ENCODE results near the gene PLPPR4. TPM values are rescaled to one million over a fixed set of nuclear protein-coding genes. Genes with fewer than 3 reads are reported as not detected.

Gene PLPPR4
- total RNA-seq (2012; rRNA removed) (6.4 and 7.0 TPM in 2 replicates), polyA plus RNA-seq (2012; rRNA removed) (3.9 and 4.5 TPM in 2 replicates), Bru-seq, nascent RNA (percentile 52 among the genes with signal in this experiment), BruChase-seq, experiment 1, labeled RNA remaining after a 6-hour chase (percentile 49 among the genes with signal in this experiment), BruChase-seq, experiment 2, labeled RNA remaining after a 2-hour chase (percentile 49 among the genes with signal in this experiment)
- 1.6 and 1.7 TPM in 2 replicates for polyA plus RNA-seq (2012; cell fraction: cytosol; rRNA removed)
- 2.9 and 9.0 TPM in 2 replicates for polyA plus RNA-seq (2012; cell fraction: nucleus; rRNA removed; ENCODE audit: low replicate concordance)
- long read RNA-seq, full-length matches to known transcripts: 6 of 11 reads
- long read RNA-seq, partial matches to known transcripts: 1 of 11 reads
- long read RNA-seq, other reads (novel, unspliced or antisense): 4 of 11 reads

- Histone ChIP-seq H3K9me3 (ENCODE audit: control insufficient read depth, insufficient read depth, low read length) (no peaks in the 10 kb centered on the region), H3K9me1 (ENCODE audit: insufficient read depth, low read length) (peaks cover 6% of the 10 kb centered on the region), H2BK15ac (ENCODE audit: low read depth, low read length) (peak within 1 kb of the TSS; percentile 71; the same call in 2 of the 3 replicates), H3K4me3 (ENCODE audit: insufficient read depth, low read depth, low read length) (peak within 1 kb of the TSS; percentile 57), H3K79me1 (ENCODE audit: low read depth in 1 of 2, low read length in 2 of 2) (peaks cover 0 to 24% of the 10 kb centered on the region in 2 experiments; a peak in 2 of 4 replicates), H2BK5ac (ENCODE audit: low read depth, low read length, poor library complexity, severe bottlenecking) (peak within 1 kb of the TSS; percentile 3), H2AK5ac (ENCODE audit: low read depth, low read length) (peak within 1 kb of the TSS; percentile 81; the same call in 1 of the 2 replicates), H2BK120ac (ENCODE audit: low read depth, low read length) (peak within 1 kb of the TSS; percentile 89), H2AK9ac (replicated peaks; ENCODE audit: low read depth, low read length, poor library complexity) (peak within 1 kb of the TSS; percentile 22), H4K91ac (ENCODE audit: insufficient read depth, low read depth, low read length) (peak within 1 kb of the TSS; percentile 72), H3K23ac (ENCODE audit: low read depth, low read length) (peak within 1 kb of the TSS; percentile 88; the same call in 1 of the 2 replicates), H2AFZ (replicated peaks; ENCODE audit: low read length, poor library complexity) (peak within 1 kb of the TSS; percentile 98), H4K5ac (ENCODE audit: low read depth, low read length) (peak within 1 kb of the TSS; percentile 2; the same call in 1 of the 2 replicates), H3K4me2 (ENCODE audit: low read depth, low read length) (peak within 1 kb of the TSS; percentile 82), H3K4ac (ENCODE audit: low read depth, low read length) (peak within 1 kb of the TSS; percentile 84), H3K18ac (ENCODE audit: low read depth, low read length) (peak within 1 kb of the TSS; percentile 68), H3K27ac (ENCODE audit: insufficient read depth, low read length) (0 out of 2 replicates have a peak within 1 kb of the TSS, but pooled peaks have one; percentile 14), H3K4me1 (ENCODE audit: control insufficient read depth, insufficient read depth, low read length) (peaks cover 14% of the 10 kb centered on the region), H4K20me1 (ENCODE audit: insufficient read depth, low read length) (no peaks in the 10 kb centered on the region), H3K56ac (ENCODE audit: extremely low read depth, insufficient read depth, low read length) (peak within 1 kb of the TSS; percentile 56; the same call in 1 of the 2 replicates), H3K27me3 (ENCODE audit: control insufficient read depth, insufficient read depth, low read length) (no peaks in the 10 kb centered on the region), H3K36me3 (ENCODE audit: control insufficient read depth, insufficient read depth, low read length) (no peaks in the 10 kb centered on the region), H3K9ac (ENCODE audit: low read depth, low read length) (peak within 1 kb of the TSS; percentile 49), H3K14ac (replicated peaks; ENCODE audit: low read depth, low read length) (peak within 1 kb of the TSS; percentile 84; the same call in 1 of the 2 replicates), H2BK20ac (ENCODE audit: low read depth, low read length) (peak within 1 kb of the TSS; percentile 83), H4K8ac (ENCODE audit: low read depth in 2 of 2, low read length in 2 of 2) (peak within 1 kb of the TSS; percentile 1 to 56; a peak in 2 of 4 replicates)
- ChIA-PET CTCF (interaction anchor here (0.7 to 0.9 kb wide), 2 partner anchors 12 to 14 kb away, joined by 3 read pairs; no protein-coding TSS in a partner anchor), POLR2A (ENCODE audit: unreplicated experiment) (no interaction called here)
- in situ Hi-C loops (cut with MboI; ENCODE audit: low sequenced_read_pairs) (no loop called here), dilution Hi-C loops (cut with HindIII; ENCODE audit: low sequenced_read_pairs, unreplicated experiment) (no loop called here), intact Hi-C loops (cut with micrococcal nuclease) (loop anchor here (5.0 kb wide), 2 partner anchors 183 to 418 kb away; no protein-coding TSS in a partner anchor)
- WGBS, 2 experiments (ENCODE audit: extremely low coverage in 2 of 2, insufficient read length in 1 of 2): 9% methylated on average over 20 of the region's 51 CpGs; no CpG with 5 or more reads in 1 of the 2 experiments
- DNase-seq (peak; percentile 43), ATAC-seq (ENCODE audit: low read depth) (peak; percentile 83)
- TF ChIP-seq POLR2A (IDR thresholded peaks at IDR 0.05; ENCODE audit: low read depth, low read length): 0 out of 2 replicates have a peak, but pooled peaks have one; percentile 35
- TF ChIP-seq, protein P1, sequence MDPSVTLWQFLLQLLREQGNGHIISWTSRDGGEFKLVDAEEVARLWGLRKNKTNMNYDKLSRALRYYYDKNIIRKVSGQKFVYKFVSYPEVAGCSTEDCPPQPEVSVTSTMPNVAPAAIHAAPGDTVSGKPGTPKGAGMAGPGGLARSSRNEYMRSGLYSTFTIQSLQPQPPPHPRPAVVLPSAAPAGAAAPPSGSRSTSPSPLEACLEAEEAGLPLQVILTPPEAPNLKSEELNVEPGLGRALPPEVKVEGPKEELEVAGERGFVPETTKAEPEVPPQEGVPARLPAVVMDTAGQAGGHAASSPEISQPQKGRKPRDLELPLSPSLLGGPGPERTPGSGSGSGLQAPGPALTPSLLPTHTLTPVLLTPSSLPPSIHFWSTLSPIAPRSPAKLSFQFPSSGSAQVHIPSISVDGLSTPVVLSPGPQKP (IDR thresholded peaks at IDR 0.05; ENCODE audit: borderline replicate concordance, low read depth, low read length): no peak
- BruUV-seq (replicated peaks): no TSS peak
Observed at GRCh38 chr1:99264201-99265021, at the start of gene PLPPR4. Gene PLPPR4 (plus strand): TSS chr1:99264492. CDS start chr1:99264594, 102 bp downstream.

Measured in IMR-90 (cell line).